Measurements from ENCODE around the gene GPRC5C. TPM values are rescaled to one million over a fixed set of nuclear protein-coding genes. Genes with fewer than 3 reads are reported as not detected.

The GPRC5C gene
- total and polyA plus RNA-seq, 2 of the 13 experiments (the other 11 are each of a cell fraction or from before 2014, with no cell fraction given) = 85.6 to 300 TPM

DNA sequence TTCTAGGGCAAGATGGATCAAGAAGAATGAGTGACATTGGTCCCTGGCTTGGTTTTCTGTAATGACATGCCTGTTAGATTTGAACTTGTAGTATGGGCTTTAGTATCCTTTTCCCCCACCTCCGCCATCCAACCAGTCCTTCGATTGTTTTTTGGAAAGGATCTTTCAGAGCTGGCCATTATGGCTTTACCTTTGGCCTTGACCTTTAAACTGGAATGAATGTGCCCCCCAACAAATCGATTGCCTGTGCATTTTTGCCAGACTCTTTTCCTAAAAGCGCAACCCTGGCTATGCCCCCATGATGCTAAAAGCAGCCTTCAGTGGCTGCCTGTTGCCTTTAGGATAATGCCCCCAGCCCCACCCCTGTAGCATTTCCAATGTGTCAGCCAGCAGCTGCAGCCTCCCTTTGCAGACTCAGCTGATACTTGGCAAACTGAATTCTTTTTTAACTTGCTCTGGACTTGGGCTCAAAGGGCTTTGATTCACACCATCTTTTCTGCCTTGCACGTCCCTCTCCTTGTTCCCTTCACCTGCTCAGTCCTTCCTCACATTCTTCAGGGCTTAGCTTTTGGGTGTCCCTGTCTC, 4.0 kb downstream of the GPRC5C start (continued):
- no peak for TF ChIP-seq USF2 (IDR thresholded peaks at IDR 0.05; ENCODE audit: low read depth, low read length)
- TF ChIP-seq USF2 (CRISPR knock-in tag; IDR thresholded peaks at IDR 0.05; ENCODE audit: borderline replicate concordance) = no peak
- TF ChIP-seq ZNF354B (CRISPR knock-in tag; IDR thresholded peaks at IDR 0.05) = no peak
- TF ChIP-seq SALL1 (CRISPR knock-in tag; IDR thresholded peaks at IDR 0.05) = peak; percentile 49
- TF ChIP-seq GTF3A (CRISPR knock-in tag; conservative IDR thresholded peaks at IDR 0.05) = no peak
- TF ChIP-seq ZNF432 (CRISPR knock-in tag; IDR thresholded peaks at IDR 0.05; ENCODE audit: borderline replicate concordance) = no peak
- no peak for TF ChIP-seq SNAI1 (CRISPR knock-in tag; IDR thresholded peaks at IDR 0.05; ENCODE audit: borderline replicate concordance)
- TF ChIP-seq, protein P1, sequence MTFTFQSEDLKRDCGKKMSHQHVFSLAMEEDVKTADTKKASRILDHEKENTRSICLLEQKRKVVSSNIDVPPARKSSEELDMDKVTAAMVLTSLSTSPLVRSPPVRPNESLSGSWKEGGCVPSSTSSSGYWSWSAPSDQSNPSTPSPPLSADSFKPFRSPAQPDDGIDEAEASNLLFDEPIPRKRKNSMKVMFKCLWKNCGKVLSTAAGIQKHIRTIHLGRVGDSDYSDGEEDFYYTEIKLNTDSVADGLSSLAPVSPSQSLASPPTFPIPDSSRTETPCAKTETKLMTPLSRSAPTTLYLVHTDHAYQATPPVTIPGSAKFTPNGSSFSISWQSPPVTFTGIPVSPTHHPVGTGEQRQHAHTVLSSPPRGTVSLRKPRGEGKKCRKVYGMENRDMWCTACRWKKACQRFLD (CRISPR knock-in tag; IDR thresholded peaks at IDR 0.05; ENCODE audit: borderline replicate concordance) = no peak
- 0 out of 2 replicates have a peak, but pooled peaks have one; percentile 10 for TF ChIP-seq AHDC1 (CRISPR knock-in tag; IDR thresholded peaks at IDR 0.05; ENCODE audit: borderline replicate concordance)
- TF ChIP-seq NCOA5 (CRISPR knock-in tag; IDR thresholded peaks at IDR 0.05) = no peak
- no peak for TF ChIP-seq PAX8 (CRISPR knock-in tag; IDR thresholded peaks at IDR 0.05; ENCODE audit: borderline replicate concordance)
- peak; percentile 73 for TF ChIP-seq TEAD3 (CRISPR knock-in tag; optimal IDR thresholded peaks at IDR 0.05; ENCODE audit: borderline replicate concordance)
- peak; percentile 87 for TF ChIP-seq HNF4A (CRISPR knock-in tag; IDR thresholded peaks at IDR 0.05)
- no peak for TF ChIP-seq SOX6 (IDR thresholded peaks at IDR 0.05)
- peak; percentile 75 for TF ChIP-seq SOX6 (CRISPR knock-in tag; IDR thresholded peaks at IDR 0.05)
- no peak for TF ChIP-seq NR1H2 (CRISPR knock-in tag; IDR thresholded peaks at IDR 0.05; ENCODE audit: borderline replicate concordance, low read depth)
- no peak for TF ChIP-seq TRAFD1 (CRISPR knock-in tag; IDR thresholded peaks at IDR 0.05; ENCODE audit: borderline replicate concordance)

Data from HepG2 (cell line).